Sigmoid colon (tissue), 4 donors: ENCODE measurements around the gene GBP4.

ENCODE experiments used
- EP300 ChIP-seq, 4 donors: sonication (generic); formaldehyde crosslinking; IDR thresholded peaks; one replicate each; pipeline ENCODE4 v1.6.1; 2017; ENCODE audit warnings: antibody characterized with exemption in 4 of 4
- POLR2A ChIP-seq, 2 donors: fragments of 450-650 bp; IDR thresholded peaks; one replicate each; pipeline ENCODE4 v1.6.1; 2016; ENCODE audit warnings: antibody characterized with exemption in 2 of 2, mild to moderate bottlenecking in 2 of 2, moderate library complexity in 2 of 2
- TF ChIP-seq, protein P1 (sequence below), 4 experiments: fragments of 450-650 bp in 3 of 4; fragments of 200-600 bp in 1 of 4; IDR thresholded peaks; one replicate each; pipeline ENCODE4 v1.5.1; 2016 to 2019; ENCODE audit warnings: antibody characterized with exemption in 4 of 4, mild to moderate bottlenecking in 3 of 4, moderate library complexity in 2 of 4

- TF ChIP-seq, protein P1, sequence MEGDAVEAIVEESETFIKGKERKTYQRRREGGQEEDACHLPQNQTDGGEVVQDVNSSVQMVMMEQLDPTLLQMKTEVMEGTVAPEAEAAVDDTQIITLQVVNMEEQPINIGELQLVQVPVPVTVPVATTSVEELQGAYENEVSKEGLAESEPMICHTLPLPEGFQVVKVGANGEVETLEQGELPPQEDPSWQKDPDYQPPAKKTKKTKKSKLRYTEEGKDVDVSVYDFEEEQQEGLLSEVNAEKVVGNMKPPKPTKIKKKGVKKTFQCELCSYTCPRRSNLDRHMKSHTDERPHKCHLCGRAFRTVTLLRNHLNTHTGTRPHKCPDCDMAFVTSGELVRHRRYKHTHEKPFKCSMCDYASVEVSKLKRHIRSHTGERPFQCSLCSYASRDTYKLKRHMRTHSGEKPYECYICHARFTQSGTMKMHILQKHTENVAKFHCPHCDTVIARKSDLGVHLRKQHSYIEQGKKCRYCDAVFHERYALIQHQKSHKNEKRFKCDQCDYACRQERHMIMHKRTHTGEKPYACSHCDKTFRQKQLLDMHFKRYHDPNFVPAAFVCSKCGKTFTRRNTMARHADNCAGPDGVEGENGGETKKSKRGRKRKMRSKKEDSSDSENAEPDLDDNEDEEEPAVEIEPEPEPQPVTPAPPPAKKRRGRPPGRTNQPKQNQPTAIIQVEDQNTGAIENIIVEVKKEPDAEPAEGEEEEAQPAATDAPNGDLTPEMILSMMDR (IDR thresholded peaks at IDR 0.05) = no peak
- TF ChIP-seq POLR2A (IDR thresholded peaks at IDR 0.05) (no peak), EP300 (IDR thresholded peaks at IDR 0.05) (no peak)
Measured at GRCh38 chr1:89166705-89167104, 32.0 kb downstream of the GBP4 start.
